Central memory CD4-positive, alpha-beta T cell (primary cell): ENCODE measurements around the gene HEXIM2.
"Not testable (repeated sequence)": the region's sequence is repeated elsewhere in the genome, so short reads cannot be mapped to it uniquely, and the experiment has no call there.

ENCODE experiments used
- DNase-seq: peaks from one replicate; pipeline ENCODE4 v3.0.0; 2022
- total RNA-seq, 3 experiments: gene quantifications; one replicate each; lab custom pipeline; 2026; lab: John Stamatoyannopoulos, UW

The HEXIM2 gene, protein sequence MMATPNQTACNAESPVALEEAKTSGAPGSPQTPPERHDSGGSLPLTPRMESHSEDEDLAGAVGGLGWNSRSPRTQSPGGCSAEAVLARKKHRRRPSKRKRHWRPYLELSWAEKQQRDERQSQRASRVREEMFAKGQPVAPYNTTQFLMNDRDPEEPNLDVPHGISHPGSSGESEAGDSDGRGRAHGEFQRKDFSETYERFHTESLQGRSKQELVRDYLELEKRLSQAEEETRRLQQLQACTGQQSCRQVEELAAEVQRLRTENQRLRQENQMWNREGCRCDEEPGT
- total RNA-seq = 2.3 to 5.3 (median 3.1) reads per million in 3 experiments

DNA sequence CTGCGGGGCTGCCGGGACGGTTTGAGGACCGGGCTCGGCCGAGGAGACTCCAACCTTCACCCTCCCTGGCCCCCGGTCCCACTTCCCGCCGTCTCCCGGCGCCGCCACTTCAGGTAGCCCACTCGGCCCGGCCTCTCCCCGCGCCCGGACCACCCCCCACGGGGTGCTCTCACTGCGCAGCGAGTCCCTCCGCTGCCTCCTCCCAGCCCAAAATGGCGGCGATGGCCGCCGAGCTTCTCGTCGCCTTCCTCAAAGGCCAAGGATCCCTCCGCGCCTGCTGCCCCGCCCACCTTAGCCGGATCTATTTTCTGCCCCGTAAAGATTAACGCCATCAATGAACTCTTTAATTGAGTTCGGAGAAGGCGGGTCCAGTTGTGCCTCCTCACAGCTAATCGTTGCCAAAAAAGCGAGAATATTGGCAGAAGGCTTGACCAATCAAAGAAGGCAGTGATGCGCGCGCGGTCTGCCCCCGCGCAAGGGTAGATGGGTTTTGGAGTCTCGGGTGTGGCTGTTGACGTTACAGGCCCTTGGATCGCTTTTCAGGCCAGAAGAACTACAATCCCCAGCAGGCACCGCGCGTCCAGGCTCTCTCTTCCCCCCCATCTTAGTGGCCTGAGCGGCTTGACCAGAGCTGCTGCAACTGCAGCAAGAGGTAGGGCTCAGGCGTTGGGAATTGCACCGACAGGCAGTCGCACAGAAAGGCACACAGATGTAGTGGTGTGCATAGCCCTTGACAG lies at the start of gene HEXIM2:
Gene HEXIM2, plus strand, starts transcription at position 588 of the 737 bp plus-strand sequence. CDS start 919 bp downstream, outside the sequence.
- DNase-seq = peak; percentile 99

DNA sequence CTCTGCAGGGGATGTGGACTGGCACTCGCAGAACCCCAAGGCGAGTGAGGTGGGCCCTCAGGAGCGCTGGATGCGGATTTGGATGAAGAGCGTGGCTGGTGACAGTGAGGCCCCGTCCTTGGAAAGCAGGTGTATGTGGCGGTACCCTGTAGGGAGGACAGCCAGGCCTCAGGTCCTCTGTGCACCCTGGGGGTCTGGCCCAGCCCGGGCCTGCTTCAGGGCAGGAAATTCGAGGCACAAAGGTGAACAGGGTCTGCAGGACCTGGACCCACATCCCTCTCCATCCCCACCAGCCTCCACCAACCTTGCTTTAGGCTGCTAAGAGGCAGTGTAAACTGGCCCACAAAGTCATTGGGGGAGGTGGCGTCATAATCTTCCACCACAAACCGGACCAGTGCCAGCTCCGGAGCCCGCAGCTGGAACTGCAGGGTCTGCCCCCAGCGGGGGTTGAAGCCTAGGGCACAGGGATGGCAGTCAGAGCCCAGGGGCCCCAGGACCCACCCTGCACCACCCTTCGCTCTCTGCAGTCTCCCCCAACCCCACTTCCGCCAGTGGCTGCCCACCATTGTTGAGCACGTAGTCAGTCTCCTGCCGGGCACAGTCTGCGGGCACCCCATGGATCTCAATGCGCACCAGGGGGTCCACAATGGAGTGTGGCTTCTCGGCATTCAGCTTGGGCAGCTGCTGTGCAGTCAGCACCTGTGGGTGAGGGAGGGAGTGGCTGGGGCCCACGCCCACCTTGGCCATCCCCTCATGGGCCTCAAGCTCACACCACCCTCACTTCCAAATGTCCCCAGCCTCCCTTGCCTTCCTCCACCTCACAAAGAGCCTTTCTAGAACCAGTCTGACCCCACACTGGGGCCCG lies 48.9 kb upstream of the HEXIM2 start:
- DNase-seq = no peak

DNA sequence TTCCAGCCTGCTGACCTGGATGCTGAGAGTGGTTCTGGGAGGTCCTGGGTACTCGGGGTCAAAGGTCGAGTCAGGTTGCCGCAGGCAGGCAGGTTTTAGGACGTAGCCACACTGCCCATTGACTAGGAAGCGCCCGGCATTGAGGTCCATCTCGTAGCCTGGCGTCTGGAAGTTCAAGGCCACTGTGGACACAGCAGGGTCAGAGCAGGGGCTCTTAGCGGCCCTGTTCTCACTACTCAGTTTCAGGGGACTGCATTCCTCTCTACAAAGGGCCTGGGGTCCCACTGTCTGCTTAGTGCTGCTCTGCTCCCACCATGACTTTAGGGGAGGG lies 48.3 kb upstream of the HEXIM2 start:
- DNase-seq = no peak

DNA sequence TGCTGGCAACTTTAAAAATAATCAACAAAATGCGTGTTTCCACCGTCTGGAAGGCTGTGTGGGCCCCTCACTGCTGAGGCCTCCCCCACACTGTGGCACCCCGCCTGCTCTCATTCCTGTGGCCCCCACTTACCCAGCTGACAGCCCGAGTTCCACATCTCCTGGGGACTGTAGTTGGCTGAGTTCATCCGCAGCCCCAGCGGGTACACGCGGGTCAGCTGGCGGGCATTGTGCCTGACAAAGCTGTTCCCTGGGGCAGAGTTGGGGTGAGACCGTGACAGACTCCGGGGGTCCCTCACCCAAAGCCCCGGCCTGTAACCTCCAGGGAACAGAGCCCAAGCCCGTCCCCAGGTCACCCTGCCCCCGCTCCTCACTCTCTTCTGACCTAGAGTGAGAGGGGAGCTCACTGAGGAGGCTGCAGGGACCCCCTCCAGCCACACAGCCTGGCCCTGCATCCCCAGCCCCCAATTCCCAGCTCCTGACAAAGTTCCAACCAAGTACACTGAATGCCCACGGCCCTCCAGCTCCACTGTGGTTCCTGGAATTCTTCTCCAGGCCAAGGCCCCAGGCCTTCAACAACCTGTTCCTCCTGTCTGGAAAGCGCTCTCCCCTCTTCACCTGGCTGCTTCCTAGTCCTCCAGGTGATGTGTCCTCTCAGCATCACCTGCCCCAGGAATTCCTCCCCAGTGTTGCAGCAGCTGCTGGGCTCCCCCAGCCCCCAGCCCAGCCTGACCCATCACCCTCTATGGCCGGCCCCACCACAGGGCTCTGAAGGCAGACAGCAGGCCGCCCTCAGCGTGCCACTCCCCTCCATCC lies 47.4 kb upstream of the HEXIM2 start:
- no peak for DNase-seq

DNA sequence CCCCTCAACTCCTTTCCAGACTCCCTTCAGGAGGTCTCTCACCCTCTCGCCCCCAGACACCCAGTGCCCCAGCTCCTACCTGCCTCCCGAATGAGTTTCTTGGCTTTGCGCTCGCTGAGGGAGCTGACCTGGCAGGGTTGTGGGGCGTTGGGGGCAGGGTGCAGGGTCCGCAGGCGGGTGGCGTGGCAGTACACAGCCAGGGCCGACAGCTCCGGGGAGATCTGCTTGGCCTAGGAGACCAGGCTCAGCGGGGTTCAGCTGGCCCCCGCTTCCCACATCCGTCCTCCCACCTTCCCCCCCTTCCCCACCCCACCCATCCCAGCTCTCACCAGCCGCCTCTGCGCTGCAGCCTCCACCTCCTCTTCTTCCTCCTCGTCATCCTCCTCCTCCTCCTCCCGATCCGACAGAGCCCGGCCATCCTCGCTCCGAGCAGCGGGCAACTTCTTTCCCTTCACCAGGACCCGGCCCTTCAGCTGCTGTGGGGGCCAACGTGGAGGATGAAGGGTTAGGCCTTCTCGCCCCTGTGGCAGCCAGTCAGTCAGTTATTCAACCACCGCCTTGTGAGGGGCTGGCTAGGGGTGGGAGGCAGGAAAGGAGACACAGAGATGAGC lies 46.6 kb upstream of the HEXIM2 start:
- no peak for DNase-seq

DNA sequence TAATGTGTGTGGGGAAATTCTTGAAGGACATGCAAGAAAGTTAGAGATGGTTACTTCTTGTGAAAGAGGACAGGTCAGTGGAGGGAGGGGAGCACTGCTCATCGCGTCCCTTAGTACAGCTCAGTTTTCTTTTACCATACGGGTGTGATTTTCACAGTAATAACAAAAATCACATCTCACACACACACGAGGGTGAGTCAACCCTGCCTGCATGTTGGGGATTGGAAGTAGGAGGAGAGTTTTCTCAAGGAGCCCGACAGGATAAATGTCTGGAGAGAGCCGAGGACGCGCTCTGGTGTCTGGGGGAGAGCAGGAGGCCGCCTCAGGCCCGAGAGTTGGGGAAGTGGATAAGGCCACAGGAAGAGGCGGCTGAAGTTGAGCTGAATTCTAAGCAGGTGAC lies 45.8 kb upstream of the HEXIM2 start:
- no peak for DNase-seq

DNA sequence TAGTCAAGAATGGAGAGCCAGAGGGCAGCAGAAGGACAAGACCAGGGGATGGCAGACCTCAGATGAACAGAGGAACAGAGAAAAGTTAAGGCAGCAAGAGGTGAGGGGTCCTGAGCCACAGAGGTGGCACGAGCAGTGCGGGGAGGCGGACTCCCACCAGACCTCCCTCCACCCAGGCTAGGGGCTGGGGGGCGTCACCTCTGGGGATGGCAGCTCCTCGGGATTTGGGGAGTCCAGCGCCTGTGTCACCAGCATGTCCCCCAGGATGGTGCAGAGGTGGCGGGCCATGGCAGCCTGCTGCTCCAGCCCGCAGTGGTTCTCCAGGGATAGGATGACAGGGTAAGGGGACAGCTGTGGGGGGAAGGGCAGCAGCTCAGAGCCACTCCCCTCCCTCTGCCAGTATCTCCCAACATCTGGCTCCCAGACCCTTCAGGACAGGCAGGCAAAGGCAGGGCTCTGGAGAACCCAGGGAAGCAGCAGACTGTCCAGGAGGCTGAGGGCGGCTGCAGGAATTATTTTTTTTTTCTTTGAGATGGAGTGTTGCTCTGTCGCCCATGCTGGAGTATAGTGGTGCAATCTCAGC lies 45.1 kb upstream of the HEXIM2 start:
- DNase-seq = no peak

DNA sequence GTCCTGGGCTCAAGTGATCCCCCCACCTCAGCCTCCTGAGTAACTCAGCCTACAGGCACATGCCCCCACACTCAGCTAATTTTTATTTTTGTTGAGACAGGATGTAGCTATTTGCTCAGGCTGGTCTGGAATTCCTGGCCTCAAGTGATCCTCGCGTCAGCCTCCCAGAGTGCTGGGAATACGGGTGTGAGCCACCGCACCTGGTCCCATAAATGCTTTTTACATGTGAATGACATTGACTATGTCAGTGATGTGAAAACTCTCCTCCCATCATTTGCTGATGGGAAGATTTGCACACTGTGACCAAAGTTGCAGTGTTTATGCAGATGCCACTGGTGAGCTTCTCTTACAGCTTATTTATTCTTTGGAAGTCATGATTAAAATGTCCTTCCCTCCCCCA lies 44.3 kb upstream of the HEXIM2 start:
- DNase-seq = no peak

DNA sequence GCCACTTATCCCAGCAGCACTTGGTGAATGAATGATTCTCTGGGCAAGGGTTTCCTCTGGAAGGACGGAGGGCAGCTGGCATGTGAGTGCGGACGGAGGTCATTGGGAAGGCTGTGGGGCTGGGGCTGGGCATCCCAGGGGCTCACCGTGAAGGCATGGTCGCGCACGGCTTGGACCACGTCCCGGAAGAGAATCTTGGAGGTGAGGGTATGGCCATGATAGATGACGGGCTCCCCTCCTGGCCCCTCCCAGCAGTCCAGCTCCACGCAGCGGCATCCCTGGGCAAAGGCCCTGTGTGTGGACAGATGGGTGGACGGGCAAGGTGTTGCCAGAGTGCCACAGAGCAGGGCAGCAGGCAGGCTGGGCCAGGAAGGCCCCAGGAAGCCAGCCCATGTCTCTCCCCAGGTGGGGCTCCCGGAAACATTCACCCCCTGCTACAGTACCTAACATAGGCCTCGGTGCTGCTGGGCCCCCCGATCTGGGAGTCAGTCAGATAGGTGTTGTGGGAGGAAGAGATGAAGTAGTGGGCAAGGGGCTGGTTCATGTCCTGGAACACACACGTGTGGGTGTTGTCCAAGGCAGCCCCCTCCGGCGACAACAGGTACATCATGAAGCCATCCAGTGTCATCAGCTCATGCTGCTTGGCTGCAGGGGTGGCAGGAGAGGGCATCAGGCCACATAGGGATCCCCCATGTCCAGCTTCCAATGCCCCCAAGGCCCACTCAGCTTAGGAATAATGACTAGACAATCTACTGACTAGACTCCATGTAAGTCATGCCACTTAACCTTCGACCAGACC lies 43.6 kb upstream of the HEXIM2 start:
- DNase-seq = no peak

DNA sequence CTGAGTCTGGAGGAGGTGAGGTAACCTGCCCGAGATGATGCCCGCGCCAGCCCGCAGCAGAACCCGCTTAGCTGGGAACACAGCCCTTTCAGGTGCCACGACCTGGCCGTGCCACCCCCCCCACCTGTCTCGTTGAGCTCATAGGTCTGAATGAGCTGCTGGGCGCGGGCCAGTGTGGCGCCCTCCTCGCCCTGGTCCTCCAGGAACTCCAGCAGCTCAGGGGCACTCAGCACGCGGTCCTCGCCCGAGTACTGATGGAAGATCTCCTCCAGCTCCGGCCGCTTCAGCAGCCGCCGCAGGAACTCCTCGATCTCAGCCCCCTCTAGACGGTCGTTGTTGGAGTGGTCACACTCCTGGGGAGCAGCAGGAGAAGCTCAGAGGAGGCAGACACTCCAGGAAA lies 43.0 kb upstream of the HEXIM2 start:
- no peak for DNase-seq

DNA sequence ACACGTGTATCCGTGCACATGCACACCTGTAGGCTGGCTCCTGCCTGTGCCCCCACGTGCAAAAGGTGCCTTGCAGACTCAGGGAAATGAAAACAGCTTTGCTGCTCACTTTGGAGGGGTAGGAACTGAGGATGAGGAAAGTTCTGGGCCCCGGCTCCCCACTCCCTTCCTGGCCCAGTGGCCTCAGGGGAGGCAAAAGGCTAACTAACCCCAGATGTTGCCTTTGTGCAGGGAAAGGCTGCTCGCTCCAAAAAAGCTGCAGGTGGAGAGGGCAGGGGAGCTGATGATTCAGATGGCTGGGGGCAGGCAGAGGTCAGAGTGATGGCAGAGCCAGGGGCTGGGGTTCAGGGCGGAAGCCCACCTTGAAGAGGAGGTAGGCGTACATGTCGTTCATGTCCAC lies 41.7 kb upstream of the HEXIM2 start:
- no peak for DNase-seq

DNA sequence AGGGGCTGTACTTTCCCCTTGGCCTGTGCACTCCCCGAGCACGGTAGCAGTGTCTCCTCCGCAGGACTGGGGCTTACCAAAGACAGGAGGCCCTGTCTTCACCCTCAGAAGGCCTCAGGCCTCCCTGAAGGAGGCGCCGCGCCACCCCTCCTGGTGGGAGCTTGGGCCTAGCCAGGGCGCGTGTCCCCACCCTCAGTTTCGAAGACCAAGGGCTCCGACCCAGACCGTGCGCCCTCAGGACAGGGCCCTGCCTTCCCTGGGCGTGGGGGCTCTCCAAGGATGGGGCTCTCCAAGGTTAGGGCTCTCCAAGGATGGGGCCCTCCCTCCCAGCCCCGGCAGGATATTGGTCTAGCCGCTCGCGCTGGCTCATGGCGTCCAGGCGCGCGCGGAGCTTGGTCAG lies 41.1 kb upstream of the HEXIM2 start:
- DNase-seq = no peak

DNA sequence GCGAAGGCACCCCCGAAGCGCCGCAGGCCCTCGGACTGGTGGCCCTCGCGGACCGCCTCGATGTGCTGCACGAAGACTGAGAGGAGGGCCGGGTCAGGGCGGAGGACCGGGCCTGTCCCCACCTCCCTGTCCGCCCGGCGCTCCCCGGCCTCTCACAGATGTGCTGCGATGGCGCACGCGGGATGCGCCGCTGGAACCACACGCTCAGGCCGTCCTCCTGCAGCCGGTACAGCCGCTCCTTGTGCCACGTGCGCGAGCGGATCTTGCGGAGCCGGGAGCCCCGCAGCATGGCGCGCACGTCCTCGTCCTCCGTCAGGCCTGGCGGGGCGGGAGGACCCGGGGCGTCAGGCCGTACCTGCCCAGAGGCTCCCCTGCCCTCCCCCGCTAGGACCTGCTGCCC lies 40.6 kb upstream of the HEXIM2 start:
- no peak for DNase-seq

DNA sequence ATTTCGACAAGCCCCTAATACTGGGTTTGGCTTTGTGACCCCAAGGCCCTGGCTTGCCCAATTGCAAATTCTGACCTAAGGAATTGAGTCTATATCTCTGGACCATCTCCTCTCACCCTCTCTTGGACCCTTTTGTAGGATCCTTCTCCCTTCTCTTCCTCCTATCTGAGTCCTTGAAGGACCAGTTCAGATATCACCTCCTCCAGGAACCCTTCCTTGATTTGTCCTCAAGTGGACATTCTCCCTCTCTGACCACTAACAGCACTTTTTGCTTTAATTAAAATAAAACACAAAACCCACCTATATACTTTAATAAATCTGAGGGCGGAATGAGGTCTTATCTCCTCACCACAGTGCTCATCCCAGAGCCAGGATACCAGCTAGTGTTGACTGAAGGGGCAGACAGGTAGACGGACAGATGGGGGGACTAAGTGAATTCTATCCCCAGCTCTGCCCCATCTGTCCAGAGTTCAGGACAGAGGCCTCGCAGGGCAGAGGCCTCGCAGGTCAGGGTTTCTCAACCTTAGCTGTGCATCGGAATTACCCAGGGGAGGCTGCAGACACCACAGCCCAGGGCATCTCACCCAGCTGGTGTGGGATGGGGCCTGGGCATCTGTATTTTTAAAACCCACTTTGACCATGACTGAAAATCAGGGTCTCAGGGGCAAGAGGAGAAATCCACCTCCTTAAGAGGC lies 38.5 kb upstream of the HEXIM2 start:
- no peak for DNase-seq

DNA sequence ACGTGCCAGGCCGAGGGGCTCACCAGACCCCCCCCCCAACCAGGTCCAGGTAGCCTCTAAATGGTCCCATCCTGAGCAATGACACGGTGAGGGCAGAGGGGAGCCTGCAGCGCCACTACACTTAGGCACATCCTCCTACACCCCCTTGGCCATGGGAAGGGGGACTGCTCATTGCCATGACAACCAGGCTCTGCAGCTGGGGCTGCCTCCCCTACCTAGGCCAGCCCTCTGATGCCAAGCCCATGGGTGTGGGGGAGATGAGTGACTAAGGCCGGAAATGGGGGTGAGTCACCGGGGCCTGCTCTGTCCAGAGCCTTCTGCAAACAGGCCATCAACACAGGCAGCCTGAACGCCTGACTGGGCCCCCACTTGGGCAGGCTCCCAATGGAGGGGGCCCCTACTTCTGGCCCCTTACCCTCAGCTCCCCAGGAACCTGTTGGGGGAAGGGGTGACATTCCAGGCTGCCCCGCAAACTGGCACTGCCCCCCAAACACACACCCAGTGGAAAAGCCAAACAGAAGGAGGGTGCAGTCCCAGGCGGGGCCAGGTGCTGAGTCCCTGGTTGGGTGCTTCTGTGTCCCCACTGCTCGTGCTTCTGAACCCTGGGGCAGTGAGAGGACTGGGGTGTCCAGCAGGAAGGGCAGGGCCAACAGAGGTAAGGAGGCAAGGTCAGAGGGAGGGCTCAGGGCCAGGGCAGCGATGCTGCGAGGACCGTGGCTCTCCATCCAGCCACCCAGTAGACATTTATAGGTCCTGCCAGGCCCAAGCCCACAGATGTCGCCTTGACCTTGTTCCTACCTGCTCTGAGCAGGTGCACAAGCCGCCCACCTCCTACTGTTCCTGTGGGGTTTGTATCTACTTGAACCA lies 37.5 kb upstream of the HEXIM2 start:
- no peak for DNase-seq

DNA sequence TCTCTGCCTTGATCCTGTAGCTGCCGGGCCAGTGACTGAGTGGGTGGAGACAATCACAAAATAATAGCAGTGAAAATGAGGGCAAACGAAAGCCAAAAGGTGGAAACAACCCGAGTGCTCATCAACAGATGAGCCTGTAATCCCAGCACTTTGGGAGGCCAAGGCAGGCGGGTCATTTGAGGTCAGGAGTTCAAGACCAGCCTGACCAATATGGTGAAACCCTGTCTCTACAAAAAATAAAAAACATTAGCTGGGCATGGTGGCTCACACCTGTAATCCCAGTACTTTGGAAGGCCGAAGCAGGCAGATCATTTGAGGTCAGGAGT lies 36.9 kb upstream of the HEXIM2 start:
- not testable (repeated sequence) for DNase-seq

DNA sequence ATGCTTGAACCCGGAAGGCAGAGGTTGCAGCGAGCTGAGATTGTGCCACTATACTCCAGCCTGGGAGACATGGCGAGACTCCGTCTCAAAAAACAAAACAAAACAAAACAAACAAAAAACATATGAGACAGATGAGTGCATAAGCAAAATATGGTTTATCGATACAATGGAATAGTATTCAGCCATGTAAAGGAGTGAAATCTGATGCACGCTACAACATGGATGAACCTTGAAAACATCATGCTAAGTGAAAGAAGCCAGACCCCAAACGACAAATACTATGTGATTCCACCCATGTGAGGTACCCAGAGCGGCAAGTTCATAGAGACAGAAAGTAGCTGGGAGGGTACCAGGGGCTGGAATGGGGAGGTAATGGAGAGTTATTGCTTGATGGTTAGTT lies 36.2 kb upstream of the HEXIM2 start:
- no peak for DNase-seq

DNA sequence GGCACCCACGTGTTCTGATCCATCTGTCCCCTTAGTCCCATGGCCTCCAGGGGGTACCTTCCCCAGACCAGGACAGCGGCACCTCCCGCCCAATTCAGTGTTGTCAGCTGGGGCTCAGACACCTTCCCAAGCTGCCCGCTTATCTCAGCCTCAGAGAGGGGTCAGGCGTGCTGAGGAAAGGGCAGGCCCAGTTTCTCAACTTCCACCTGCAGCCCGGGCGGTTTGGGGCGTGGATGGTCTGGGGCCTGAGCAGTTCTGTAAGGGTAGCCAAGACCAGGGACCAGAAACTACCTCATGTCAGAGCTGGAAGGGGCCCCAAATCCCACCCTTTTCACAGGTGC lies 34.5 kb upstream of the HEXIM2 start:
- DNase-seq = no peak

DNA sequence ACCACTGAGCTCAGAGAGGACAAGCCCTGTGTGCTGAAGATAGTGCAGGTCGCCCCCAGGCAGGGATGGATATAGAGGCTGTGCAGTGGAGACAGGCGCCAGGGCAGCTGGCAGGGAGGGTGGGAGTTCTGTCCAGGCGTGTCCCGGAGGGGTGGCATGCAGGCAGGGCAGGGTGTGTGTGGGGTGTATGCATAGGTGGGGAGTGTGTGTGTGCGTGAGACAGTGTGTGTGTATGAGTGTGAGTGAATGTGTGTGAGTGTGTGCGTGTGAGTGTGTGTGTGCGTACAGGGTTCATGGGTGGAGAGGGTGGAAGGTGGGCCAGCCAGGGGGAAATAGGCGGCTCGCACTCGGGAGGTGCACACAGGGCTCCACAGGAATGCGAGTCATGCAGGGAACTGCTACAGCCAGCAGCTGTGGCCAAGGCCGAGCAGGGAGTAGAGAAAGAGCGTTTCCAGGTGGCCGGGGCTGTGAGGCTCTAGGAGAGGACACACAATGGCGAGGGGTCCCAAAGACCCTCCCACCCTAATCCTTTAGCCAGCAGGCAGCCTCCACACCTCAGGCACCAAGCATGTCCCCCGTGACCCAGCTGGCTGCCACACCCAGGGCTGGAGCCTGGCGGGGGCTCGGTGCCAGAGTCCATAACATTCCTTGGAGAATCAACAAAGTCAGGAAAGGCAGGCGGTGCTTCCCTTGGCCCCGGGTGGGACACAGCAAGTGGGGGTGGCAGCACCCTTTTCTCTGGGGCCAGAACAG lies 34.0 kb upstream of the HEXIM2 start:
- DNase-seq = no peak
